ENCODE data around the gene KLK12. TPM values are rescaled to one million over a fixed set of nuclear protein-coding genes. Genes with fewer than 3 reads are reported as not detected.

KLK12 gene, protein sequence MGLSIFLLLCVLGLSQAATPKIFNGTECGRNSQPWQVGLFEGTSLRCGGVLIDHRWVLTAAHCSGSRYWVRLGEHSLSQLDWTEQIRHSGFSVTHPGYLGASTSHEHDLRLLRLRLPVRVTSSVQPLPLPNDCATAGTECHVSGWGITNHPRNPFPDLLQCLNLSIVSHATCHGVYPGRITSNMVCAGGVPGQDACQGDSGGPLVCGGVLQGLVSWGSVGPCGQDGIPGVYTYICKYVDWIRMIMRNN
- not detected for polyA plus RNA-seq (ENCODE audit: insufficient read length in 4 of 4)

GRCh38 chr19:51034704-51035103, at the start of gene KLK12:
Gene KLK12 (minus strand): TSS chr19:51035002. CDS start chr19:51034621, 381 bp downstream.
- no peak for DNase-seq (ENCODE audit: low read depth in 4 of 4, low spot score in 3 of 4)

DNA sequence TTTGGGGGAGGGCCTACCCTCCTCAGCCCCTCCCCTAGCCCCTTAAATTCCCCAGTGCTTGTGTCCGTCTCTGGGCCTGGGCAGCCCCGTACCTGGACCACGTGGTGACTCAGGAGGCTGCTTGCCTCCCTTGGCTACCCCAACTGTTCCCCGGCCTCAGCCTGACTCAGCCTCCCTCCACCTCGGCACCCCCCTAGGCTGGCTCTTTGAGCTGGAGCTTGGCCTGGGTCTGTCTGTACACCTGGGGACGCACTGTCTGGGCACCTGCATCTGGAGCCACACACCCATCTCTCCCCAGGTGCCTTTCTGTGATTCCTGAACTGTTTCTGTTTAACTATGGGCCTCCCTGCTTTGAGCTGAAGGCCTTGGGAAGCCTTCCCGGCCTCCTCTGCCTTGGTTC, 49.7 kb upstream of the KLK12 start:
- DNase-seq (ENCODE audit: low read depth in 4 of 4, low spot score in 3 of 4), result no peak

DNA sequence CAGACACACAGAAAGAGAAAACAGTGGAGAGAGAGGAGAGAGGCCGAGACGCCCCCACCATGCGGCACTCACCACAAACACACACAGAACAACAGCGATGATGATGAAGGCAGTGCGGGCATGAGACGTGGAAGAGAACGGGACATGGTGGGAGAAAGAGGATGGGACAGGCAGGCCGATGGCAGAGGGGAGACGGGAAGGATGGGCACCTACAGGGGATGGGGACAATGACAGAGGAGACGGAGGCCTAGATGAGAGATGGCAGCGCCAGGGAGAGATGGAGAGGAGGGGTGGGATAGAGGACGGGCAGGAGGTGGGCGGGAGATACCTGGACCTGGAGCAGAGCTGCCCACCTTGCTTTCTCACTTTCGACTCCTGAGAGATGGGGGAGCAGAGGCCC, 49.0 kb upstream of the KLK12 start:
- DNase-seq (ENCODE audit: low read depth in 4 of 4, low spot score in 3 of 4), result no peak

GRCh38 chr19:51083181-51083580, 48.4 kb upstream of the KLK12 start:
- DNase-seq (ENCODE audit: low read depth in 4 of 4, low spot score in 3 of 4), result no peak

DNA sequence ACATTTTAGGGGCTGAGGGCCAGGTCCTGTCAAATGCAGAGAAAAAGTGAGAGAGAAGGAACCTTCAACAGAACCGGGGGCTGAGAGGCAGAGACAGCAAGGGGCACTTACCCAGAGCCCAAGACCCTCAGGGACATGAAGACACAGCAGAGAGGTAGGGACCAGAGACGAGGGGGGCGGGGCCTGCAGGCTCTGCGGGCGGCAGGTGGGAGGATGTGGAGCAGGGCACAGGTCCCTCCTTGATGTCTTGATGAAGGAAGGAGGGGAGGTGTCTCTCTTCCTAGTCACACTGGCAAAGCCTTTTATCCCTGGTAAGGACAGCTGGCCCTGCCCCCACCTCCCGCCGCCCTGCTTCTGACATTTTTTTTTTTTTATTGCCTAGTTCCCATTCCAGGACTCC, 47.8 kb upstream of the KLK12 start, which contains the start of gene KLK14:
TSS of gene KLK14 (minus strand) at position 277 of the 400 bp plus-strand sequence. CDS start at position 4, 273 bp downstream.
- no peak for DNase-seq (ENCODE audit: low read depth in 4 of 4, low spot score in 3 of 4)

DNA sequence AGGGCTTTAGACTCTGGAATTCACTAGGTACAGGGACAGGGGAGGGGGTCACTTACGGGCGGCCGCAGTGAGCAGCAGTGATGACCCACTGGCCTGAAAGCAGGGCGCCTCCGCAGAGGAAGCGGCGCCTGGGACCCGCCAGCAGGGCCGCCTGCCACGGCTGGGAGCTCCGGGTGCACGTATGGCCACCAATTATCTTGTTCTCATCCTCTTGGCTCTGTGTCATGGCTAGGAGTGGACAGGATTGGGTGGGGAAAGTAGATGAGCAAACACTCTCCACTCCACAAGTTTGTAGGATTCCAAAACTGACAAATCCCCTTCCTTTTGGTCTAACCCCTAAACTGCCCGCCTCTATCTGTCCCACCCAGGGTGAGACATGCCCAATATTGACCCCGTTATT, 46.7 kb upstream of the KLK12 start:
- DNase-seq (ENCODE audit: low read depth in 4 of 4, low spot score in 3 of 4), result no peak

GRCh38 chr19:51079481-51080110, 44.8 kb upstream of the KLK12 start:
- no peak for DNase-seq (ENCODE audit: low read depth in 4 of 4, low spot score in 3 of 4)

DNA sequence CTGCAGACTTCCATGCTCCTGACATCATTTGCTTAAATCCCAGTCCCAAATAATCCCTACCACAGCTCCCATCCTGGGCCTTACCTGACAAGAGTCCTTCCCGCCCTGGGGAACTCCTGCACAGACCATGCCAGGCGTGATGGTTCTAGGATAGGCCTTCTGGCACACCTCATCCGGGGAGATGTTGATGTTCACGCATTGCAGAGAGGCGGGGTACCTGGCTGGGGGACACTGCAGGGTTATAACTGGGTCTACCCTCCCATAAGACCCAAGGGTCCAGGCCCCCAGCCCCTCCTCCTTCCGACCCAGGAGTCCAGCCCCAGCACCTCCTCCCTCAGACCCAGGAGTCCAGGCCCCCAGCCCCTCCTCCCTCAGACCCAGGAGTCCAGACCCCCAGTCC, 43.9 kb upstream of the KLK12 start:
- no peak for DNase-seq (ENCODE audit: low read depth in 4 of 4, low spot score in 3 of 4)

- DNase-seq (ENCODE audit: low read depth in 4 of 4, low spot score in 3 of 4), result no peak
These were observed 43.3 kb upstream of the KLK12 start for GRCh38 chr19:51078104-51078503.

GRCh38 chr19:51076631-51077213, 41.9 kb upstream of the KLK12 start:
- no peak for DNase-seq (ENCODE audit: low read depth in 4 of 4, low spot score in 3 of 4)

DNA sequence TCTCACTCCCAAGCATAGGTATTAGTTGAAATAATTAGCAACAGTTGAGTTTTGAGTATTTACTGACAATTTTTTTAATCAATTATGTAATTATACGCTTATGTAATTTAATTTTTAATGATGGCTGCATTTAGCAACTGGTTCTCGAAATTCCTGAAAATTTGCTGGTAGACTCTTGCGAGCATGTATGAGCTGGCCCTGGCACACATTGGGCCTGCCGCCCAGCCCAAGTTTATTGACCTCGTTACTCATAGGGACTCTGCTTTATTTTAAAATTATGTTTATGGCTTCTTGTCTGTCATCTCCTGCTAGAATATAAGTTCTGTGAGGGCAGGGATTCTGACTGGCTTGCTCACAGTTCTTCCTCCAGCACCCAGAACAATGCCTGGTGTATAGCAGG, 41.2 kb upstream of the KLK12 start:
- no peak for DNase-seq (ENCODE audit: low read depth in 4 of 4, low spot score in 3 of 4)

GRCh38 chr19:51071095-51071405, 36.2 kb upstream of the KLK12 start:
- no peak for DNase-seq (ENCODE audit: low read depth in 4 of 4, low spot score in 3 of 4)

DNA sequence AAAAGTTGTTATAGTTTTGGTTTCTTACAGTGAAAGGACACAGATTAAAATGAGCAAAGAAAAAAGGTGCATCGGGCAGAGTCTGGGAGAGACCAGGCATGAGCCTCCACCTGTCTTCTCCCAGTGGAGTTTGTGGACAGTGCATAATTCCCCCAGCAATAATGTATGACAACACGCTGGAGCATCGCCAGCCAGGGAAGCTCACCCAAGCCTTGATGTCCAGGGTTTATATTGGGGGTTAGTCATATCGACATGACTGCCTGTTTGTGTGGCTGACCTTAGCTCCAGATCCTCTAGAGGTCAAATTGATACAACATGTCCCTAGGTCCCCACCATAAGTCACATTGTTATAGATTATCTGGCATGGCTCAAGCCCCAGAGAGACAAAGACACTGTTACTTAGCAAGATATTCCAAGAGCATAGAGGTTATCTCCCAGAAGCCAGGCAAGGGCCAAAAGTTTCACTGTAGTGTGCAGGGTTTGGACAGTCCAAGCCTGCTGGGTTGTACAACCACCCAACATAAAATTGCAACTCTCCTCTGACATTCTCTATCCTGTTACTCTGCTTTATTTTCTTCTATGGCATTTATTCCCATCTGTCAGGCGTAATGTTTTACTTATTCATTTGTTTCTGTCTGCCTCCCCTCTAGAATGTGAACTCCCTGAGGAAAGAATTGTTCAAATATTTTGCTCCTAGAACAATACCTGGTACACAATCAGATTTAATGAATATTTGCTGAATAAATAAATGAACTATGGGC, 35.7 kb upstream of the KLK12 start:
- no peak for DNase-seq (ENCODE audit: low read depth in 4 of 4, low spot score in 3 of 4)

- DNase-seq (ENCODE audit: low read depth in 4 of 4, low spot score in 3 of 4), result no peak
These were observed 31.8 kb upstream of the KLK12 start for GRCh38 chr19:51066393-51067186.

DNA sequence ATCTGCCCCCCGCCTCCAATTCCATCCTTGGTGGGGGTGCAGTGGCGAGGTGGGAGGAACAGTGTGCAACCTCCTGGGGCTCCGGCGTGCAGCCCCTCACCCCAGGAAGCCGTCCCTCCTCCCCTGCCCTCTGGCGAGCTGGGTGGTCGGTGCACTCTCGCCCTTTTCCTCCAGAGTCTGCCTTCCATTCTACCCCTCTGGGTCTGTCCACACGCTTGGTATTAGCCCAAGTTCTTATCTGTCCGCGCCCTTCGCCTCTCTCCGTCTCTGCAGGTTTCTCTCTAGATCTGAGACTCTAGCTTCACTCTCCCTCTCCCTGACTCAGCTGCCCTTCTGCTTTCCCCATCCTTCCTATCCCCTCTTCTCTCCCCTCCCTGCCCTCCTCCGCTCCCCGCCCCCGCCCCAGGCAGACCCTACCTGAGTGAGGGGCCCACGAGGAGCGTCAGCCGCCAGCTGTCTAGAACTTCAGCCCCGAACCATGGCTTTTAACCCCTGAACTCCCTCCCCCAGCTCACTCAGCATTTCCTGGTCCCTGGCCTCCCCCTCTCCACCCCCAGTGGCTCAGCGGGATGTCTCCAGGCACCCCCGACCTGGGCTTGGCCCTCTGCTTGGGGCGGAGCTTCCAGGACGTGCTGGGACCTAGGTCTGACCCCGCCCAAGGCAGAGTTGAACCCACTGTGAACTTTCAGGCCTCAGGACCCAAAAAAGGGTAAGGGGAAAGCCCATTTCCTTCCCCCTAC, 30.6 kb upstream of the KLK12 start:
- no peak for DNase-seq (ENCODE audit: low read depth in 4 of 4, low spot score in 3 of 4)

GRCh38 chr19:51064534-51065220, 29.9 kb upstream of the KLK12 start, which contains the start of gene KLK13:
Gene KLK13 (minus strand): TSS chr19:51065092. CDS start chr19:51065067, 25 bp downstream.
- no peak for DNase-seq (ENCODE audit: low read depth in 4 of 4, low spot score in 3 of 4)

GRCh38 chr19:51063664-51064063, 28.9 kb upstream of the KLK12 start:
- DNase-seq (ENCODE audit: low read depth in 4 of 4, low spot score in 3 of 4), result no peak

- no peak for DNase-seq (ENCODE audit: low read depth in 4 of 4, low spot score in 3 of 4)
These were observed 26.2 kb upstream of the KLK12 start for GRCh38 chr19:51060973-51061372.

DNA sequence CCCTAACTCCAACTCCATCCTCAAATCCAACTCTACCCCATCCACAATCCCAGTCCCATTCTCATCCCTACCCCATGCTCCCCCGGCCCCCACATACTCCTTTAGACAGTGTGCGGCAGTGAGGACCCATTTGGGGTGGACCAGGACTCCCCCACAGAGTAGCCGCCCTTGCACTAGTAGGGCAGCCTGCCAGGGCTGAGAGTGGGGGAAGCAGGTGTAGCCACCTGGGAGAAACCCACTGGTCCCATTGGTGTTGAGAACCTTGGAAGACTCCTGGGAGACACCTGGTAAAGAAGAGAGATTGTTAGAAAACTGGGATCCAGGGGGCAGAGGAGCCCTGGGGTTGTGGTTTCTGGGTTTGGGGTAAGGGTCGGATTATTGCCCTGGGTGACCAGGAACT, 25.5 kb upstream of the KLK12 start:
- no peak for DNase-seq (ENCODE audit: low read depth in 4 of 4, low spot score in 3 of 4)
